ENCODE measurements around the gene NFATC2.

DNA sequence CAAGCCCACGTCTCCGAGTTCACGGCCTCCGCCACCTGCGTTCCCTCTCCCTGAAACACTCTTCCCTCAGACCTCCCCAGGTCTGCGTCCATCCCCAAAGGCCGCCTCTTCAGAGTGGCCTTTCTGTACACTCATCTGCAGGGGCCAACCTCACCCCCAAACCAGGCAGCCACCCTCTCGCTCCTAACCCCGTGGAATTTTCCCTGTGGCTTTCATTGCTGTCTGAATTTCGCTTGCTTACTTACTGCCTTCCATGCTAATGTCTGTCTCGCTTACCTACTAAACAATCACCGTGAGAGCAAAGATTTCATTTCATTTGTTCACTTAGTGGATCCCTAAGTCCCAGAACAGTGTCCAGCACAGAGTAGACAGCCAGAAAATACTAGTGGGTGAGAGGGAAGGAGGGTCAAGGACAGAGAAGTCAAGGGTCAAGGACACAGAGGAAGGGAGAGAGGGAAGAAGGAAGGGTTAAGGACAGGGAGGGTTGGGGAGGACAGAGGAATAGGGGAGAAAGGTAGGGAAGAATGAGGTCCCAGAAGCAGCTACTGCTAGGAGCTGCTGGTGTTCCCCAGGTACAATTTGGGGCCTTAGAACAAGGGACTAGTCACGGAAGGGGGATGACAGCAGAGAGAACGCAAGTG is 114.7 kb downstream of the NFATC2 start:
- TF ChIP-seq POLR2AphosphoS5 (IDR thresholded peaks at IDR 0.05; ENCODE audit: low read depth, low read length) (no peak), TAF1 (IDR thresholded peaks at IDR 0.05; ENCODE audit: borderline replicate concordance, insufficient read depth, low read length) (no peak), SIN3A (IDR thresholded peaks at IDR 0.05; ENCODE audit: borderline replicate concordance, insufficient read depth, low read length) (no peak)

Data from PFSK-1 (cell line).